Urothelium cell line (cell line): ENCODE measurements around the gene CD46.

Experiments used
- DNase-seq: peaks from one replicate; pipeline ENCODE4 v3.0.0; 2011; ENCODE audit warnings: low spot score, mixed read lengths
- FAIRE-seq: peaks from 2 replicates; lab custom pipeline; 2011; peaks lifted over from hg19 to GRCh38; lab: Jason Lieb, UNC

The CD46 gene

GRCh38 chr1:207844371-207844770 lies 92.5 kb downstream of the CD46 start:
- DNase-seq = no peak
- no peak for FAIRE-seq
